ENCODE data around the gene TRAPPC12.
"Not testable (repeated sequence)": the region's sequence is repeated elsewhere in the genome, so short reads cannot be mapped to it uniquely, and the experiment has no call there.

Gene TRAPPC12

DNA sequence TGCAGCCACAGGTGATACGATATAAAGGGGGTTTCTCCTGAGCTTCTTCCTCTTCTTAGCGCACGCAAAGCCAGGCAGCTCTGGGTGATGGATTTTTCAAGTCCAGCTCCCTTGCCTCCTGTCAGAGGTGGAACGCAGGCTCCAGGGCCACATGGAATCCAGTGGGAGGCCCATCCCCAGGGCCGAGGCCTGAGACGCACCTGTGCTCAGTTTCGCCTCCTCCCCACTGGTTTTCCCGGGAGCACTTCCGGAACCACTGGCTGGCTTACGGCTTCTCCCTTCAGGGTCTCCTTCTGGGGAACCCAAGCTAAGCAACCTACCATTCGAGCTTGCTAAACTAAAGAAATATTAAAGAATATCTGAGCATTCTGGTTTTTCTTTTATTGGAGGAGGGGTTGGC lies 63.6 kb downstream of the TRAPPC12 start:
- H3K4me1 ChIP-seq (ENCODE audit: control insufficient read depth in 2 of 2, insufficient read depth in 2 of 2, low read length in 2 of 2), result no peaks in the 10 kb centered on the region
- no peak overlapping the region for H3K27ac ChIP-seq (ENCODE audit: low read depth in 2 of 2, low read length in 2 of 2)
- no peak overlapping the region for H3K9ac ChIP-seq (ENCODE audit: low read depth in 1 of 2, low read length in 2 of 2)
- H3K4me3 ChIP-seq (ENCODE audit: low read length in 2 of 2), result no peak overlapping the region
- peaks cover 39 to 43% of the 10 kb centered on the region in 2 donors for H3K36me3 ChIP-seq (ENCODE audit: control insufficient read depth in 2 of 2, insufficient read depth in 2 of 2, low read length in 2 of 2)
- H3K27me3 ChIP-seq (ENCODE audit: control insufficient read depth in 2 of 2, insufficient read depth in 2 of 2, low read length in 2 of 2), result no peaks in the 10 kb centered on the region
- H3K9me3 ChIP-seq (ENCODE audit: control insufficient read depth in 2 of 2, low read length in 2 of 2), result no peaks in the 10 kb centered on the region

- Histone ChIP-seq H3K4me3 (ENCODE audit: low read length in 2 of 2) (no peak overlapping the region), H3K36me3 (ENCODE audit: control insufficient read depth in 2 of 2, insufficient read depth in 2 of 2, low read length in 2 of 2) (peaks cover 41 to 46% of the 10 kb centered on the region in 2 donors), H3K27ac (ENCODE audit: low read depth in 2 of 2, low read length in 2 of 2) (no peak overlapping the region), H3K9ac (ENCODE audit: low read depth in 1 of 2, low read length in 2 of 2) (no peak overlapping the region), H3K4me1 (ENCODE audit: control insufficient read depth in 2 of 2, insufficient read depth in 2 of 2, low read length in 2 of 2) (no peaks in the 10 kb centered on the region), H3K27me3 (ENCODE audit: control insufficient read depth in 2 of 2, insufficient read depth in 2 of 2, low read length in 2 of 2) (no peaks in the 10 kb centered on the region), H3K9me3 (ENCODE audit: control insufficient read depth in 2 of 2, low read length in 2 of 2) (no peaks in the 10 kb centered on the region)
Observed at GRCh38 chr2:3443506-3444084, 64.1 kb downstream of the TRAPPC12 start.

GRCh38 chr2:3445891-3446290 lies 66.4 kb downstream of the TRAPPC12 start:
- Histone ChIP-seq H3K4me1 (ENCODE audit: control insufficient read depth in 2 of 2, insufficient read depth in 2 of 2, low read length in 2 of 2) (no peaks in the 10 kb centered on the region), H3K9me3 (ENCODE audit: control insufficient read depth in 2 of 2, low read length in 2 of 2) (no peaks in the 10 kb centered on the region), H3K9ac (ENCODE audit: low read depth in 1 of 2, low read length in 2 of 2) (no peak overlapping the region), H3K27ac (ENCODE audit: low read depth in 2 of 2, low read length in 2 of 2) (no peak overlapping the region), H3K36me3 (ENCODE audit: control insufficient read depth in 2 of 2, insufficient read depth in 2 of 2, low read length in 2 of 2) (peaks cover 53 to 61% of the 10 kb centered on the region in 2 donors), H3K4me3 (ENCODE audit: low read length in 2 of 2) (no peak overlapping the region), H3K27me3 (ENCODE audit: control insufficient read depth in 2 of 2, insufficient read depth in 2 of 2, low read length in 2 of 2) (no peaks in the 10 kb centered on the region)

GRCh38 chr2:3446381-3446780 lies 66.9 kb downstream of the TRAPPC12 start:
- no peaks in the 10 kb centered on the region for H3K27me3 ChIP-seq (ENCODE audit: control insufficient read depth in 2 of 2, insufficient read depth in 2 of 2, low read length in 2 of 2)
- no peaks in the 10 kb centered on the region for H3K9me3 ChIP-seq (ENCODE audit: control insufficient read depth in 2 of 2, low read length in 2 of 2)
- peaks cover 53 to 61% of the 10 kb centered on the region in 2 donors for H3K36me3 ChIP-seq (ENCODE audit: control insufficient read depth in 2 of 2, insufficient read depth in 2 of 2, low read length in 2 of 2)
- no peak overlapping the region for H3K4me3 ChIP-seq (ENCODE audit: low read length in 2 of 2)
- H3K27ac ChIP-seq (ENCODE audit: low read depth in 2 of 2, low read length in 2 of 2), result no peak overlapping the region
- H3K4me1 ChIP-seq (ENCODE audit: control insufficient read depth in 2 of 2, insufficient read depth in 2 of 2, low read length in 2 of 2), result no peaks in the 10 kb centered on the region
- H3K9ac ChIP-seq (ENCODE audit: low read depth in 1 of 2, low read length in 2 of 2), result no peak overlapping the region

- H3K27ac ChIP-seq (ENCODE audit: low read depth in 2 of 2, low read length in 2 of 2); H3K27me3 ChIP-seq (ENCODE audit: control insufficient read depth in 2 of 2, insufficient read depth in 2 of 2, low read length in 2 of 2); H3K4me1 ChIP-seq (ENCODE audit: control insufficient read depth in 2 of 2, insufficient read depth in 2 of 2, low read length in 2 of 2); H3K4me3 ChIP-seq (ENCODE audit: low read length in 2 of 2); H3K9ac ChIP-seq (ENCODE audit: low read depth in 1 of 2, low read length in 2 of 2); H3K9me3 ChIP-seq (ENCODE audit: control insufficient read depth in 2 of 2, low read length in 2 of 2): not testable (repeated sequence)
- peaks cover 53 to 67% of the 10 kb centered on the region in 2 donors for H3K36me3 ChIP-seq (ENCODE audit: control insufficient read depth in 2 of 2, insufficient read depth in 2 of 2, low read length in 2 of 2)
Observed at GRCh38 chr2:3447186-3447585, 67.7 kb downstream of the TRAPPC12 start.

GRCh38 chr2:3447789-3448317 lies 68.4 kb downstream of the TRAPPC12 start:
- no peak overlapping the region for H3K4me3 ChIP-seq (ENCODE audit: low read length in 2 of 2)
- no peaks in the 10 kb centered on the region for H3K4me1 ChIP-seq (ENCODE audit: control insufficient read depth in 2 of 2, insufficient read depth in 2 of 2, low read length in 2 of 2)
- H3K9me3 ChIP-seq (ENCODE audit: control insufficient read depth in 2 of 2, low read length in 2 of 2), result no peaks in the 10 kb centered on the region
- no peaks in the 10 kb centered on the region for H3K27me3 ChIP-seq (ENCODE audit: control insufficient read depth in 2 of 2, insufficient read depth in 2 of 2, low read length in 2 of 2)
- peaks cover 53 to 70% of the 10 kb centered on the region in 2 donors for H3K36me3 ChIP-seq (ENCODE audit: control insufficient read depth in 2 of 2, insufficient read depth in 2 of 2, low read length in 2 of 2)
- no peak overlapping the region for H3K9ac ChIP-seq (ENCODE audit: low read depth in 1 of 2, low read length in 2 of 2)
- no peak overlapping the region for H3K27ac ChIP-seq (ENCODE audit: low read depth in 2 of 2, low read length in 2 of 2)

GRCh38 chr2:3448441-3448911 lies 69.0 kb downstream of the TRAPPC12 start:
- H3K36me3 ChIP-seq (ENCODE audit: control insufficient read depth in 2 of 2, insufficient read depth in 2 of 2, low read length in 2 of 2), result peaks cover 56 to 71% of the 10 kb centered on the region in 2 donors
- H3K9me3 ChIP-seq (ENCODE audit: control insufficient read depth in 2 of 2, low read length in 2 of 2); H3K27me3 ChIP-seq (ENCODE audit: control insufficient read depth in 2 of 2, insufficient read depth in 2 of 2, low read length in 2 of 2); H3K4me1 ChIP-seq (ENCODE audit: control insufficient read depth in 2 of 2, insufficient read depth in 2 of 2, low read length in 2 of 2); H3K9ac ChIP-seq (ENCODE audit: low read depth in 1 of 2, low read length in 2 of 2); H3K4me3 ChIP-seq (ENCODE audit: low read length in 2 of 2); H3K27ac ChIP-seq (ENCODE audit: low read depth in 2 of 2, low read length in 2 of 2): not testable (repeated sequence)

- Histone ChIP-seq H3K9me3 (ENCODE audit: control insufficient read depth in 2 of 2, low read length in 2 of 2) (no peaks in the 10 kb centered on the region), H3K27ac (ENCODE audit: low read depth in 2 of 2, low read length in 2 of 2) (no peak overlapping the region), H3K36me3 (ENCODE audit: control insufficient read depth in 2 of 2, insufficient read depth in 2 of 2, low read length in 2 of 2) (peaks cover 50 to 67% of the 10 kb centered on the region in 2 donors), H3K4me3 (ENCODE audit: low read length in 2 of 2) (no peak overlapping the region), H3K4me1 (ENCODE audit: control insufficient read depth in 2 of 2, insufficient read depth in 2 of 2, low read length in 2 of 2) (no peaks in the 10 kb centered on the region), H3K9ac (ENCODE audit: low read depth in 1 of 2, low read length in 2 of 2) (no peak overlapping the region), H3K27me3 (ENCODE audit: control insufficient read depth in 2 of 2, insufficient read depth in 2 of 2, low read length in 2 of 2) (no peaks in the 10 kb centered on the region)
Observed at GRCh38 chr2:3449086-3449485, 69.6 kb downstream of the TRAPPC12 start.

- H3K27ac ChIP-seq (ENCODE audit: low read depth in 2 of 2, low read length in 2 of 2), result no peak overlapping the region
- no peak overlapping the region for H3K9ac ChIP-seq (ENCODE audit: low read depth in 1 of 2, low read length in 2 of 2)
- H3K4me1 ChIP-seq (ENCODE audit: control insufficient read depth in 2 of 2, insufficient read depth in 2 of 2, low read length in 2 of 2), result no peaks in the 10 kb centered on the region
- H3K27me3 ChIP-seq (ENCODE audit: control insufficient read depth in 2 of 2, insufficient read depth in 2 of 2, low read length in 2 of 2), result no peaks in the 10 kb centered on the region
- H3K36me3 ChIP-seq (ENCODE audit: control insufficient read depth in 2 of 2, insufficient read depth in 2 of 2, low read length in 2 of 2), result peaks cover 48 to 63% of the 10 kb centered on the region in 2 donors
- no peaks in the 10 kb centered on the region for H3K9me3 ChIP-seq (ENCODE audit: control insufficient read depth in 2 of 2, low read length in 2 of 2)
- H3K4me3 ChIP-seq (ENCODE audit: low read length in 2 of 2), result no peak overlapping the region
Observed at GRCh38 chr2:3449936-3450335, 70.4 kb downstream of the TRAPPC12 start.

GRCh38 chr2:3450385-3451010 lies 71.0 kb downstream of the TRAPPC12 start:
- Histone ChIP-seq H3K4me1 (ENCODE audit: control insufficient read depth in 2 of 2, insufficient read depth in 2 of 2, low read length in 2 of 2) (no peaks in the 10 kb centered on the region), H3K27me3 (ENCODE audit: control insufficient read depth in 2 of 2, insufficient read depth in 2 of 2, low read length in 2 of 2) (no peaks in the 10 kb centered on the region), H3K27ac (ENCODE audit: low read depth in 2 of 2, low read length in 2 of 2) (no peak overlapping the region), H3K36me3 (ENCODE audit: control insufficient read depth in 2 of 2, insufficient read depth in 2 of 2, low read length in 2 of 2) (peaks cover 43 to 62% of the 10 kb centered on the region in 2 donors), H3K9me3 (ENCODE audit: control insufficient read depth in 2 of 2, low read length in 2 of 2) (no peaks in the 10 kb centered on the region), H3K4me3 (ENCODE audit: low read length in 2 of 2) (no peak overlapping the region), H3K9ac (ENCODE audit: low read depth in 1 of 2, low read length in 2 of 2) (no peak overlapping the region)

Data from mucosa of rectum (tissue), 2 donors.